Adipocyte (in vitro differentiated cells): ENCODE data around the gene KIRREL3.

ENCODE experiments used
- DNase-seq: peaks from one replicate; pipeline ENCODE4 v3.0.0-alpha.2; 2015; ENCODE audit warnings: low read depth
- H3K27me3 ChIP-seq: replicated peaks from 2 replicates; pipeline ENCODE4 v1.7.0; 2013; ENCODE audit warnings: mild to moderate bottlenecking, low read length, moderate library complexity; ENCODE audit not compliant: control insufficient read depth, insufficient read depth
- H3K36me3 ChIP-seq: 2 replicates; pipeline ENCODE4 v1.7.0; 2013; ENCODE audit warnings: low read length, mild to moderate bottlenecking, moderate library complexity; ENCODE audit not compliant: control insufficient read depth, insufficient read depth, severe bottlenecking
- H3K4me1 ChIP-seq: 2 replicates; pipeline ENCODE4 v1.7.0; 2013; ENCODE audit warnings: mild to moderate bottlenecking, low read length, moderate library complexity; ENCODE audit not compliant: control insufficient read depth, insufficient read depth
- H3K4me3 ChIP-seq: 2 replicates; pipeline ENCODE4 v1.7.0; 2013; ENCODE audit warnings: mild to moderate bottlenecking, low read length, moderate library complexity
- H3K9ac ChIP-seq: 2 replicates; pipeline ENCODE4 v1.7.0; 2013; ENCODE audit warnings: mild to moderate bottlenecking, low read length, moderate library complexity
- H3K9me3 ChIP-seq: 2 replicates; pipeline ENCODE4 v1.7.0; 2013; ENCODE audit warnings: mild to moderate bottlenecking, low read length, moderate library complexity; ENCODE audit not compliant: control insufficient read depth

The KIRREL3 gene

DNA sequence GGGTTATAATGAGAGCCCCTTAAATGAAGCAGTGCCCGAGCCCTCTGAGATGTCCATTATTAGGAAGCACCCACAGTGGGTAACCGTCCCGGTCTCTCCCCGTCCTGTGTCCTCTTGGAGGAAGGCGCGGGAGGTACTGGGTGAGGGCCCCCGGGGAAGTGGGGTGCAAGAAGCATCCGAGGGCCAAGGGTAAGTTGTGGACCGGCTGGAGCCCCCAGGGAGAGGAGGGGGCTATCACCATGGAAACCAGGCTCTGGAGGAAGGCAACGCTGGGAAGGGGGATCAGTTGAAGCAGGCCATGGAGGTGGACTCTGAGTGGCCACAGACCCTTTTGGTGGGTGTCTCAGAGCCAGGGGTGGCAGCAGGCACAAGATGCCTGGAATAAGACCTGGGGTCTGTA is 471.5 kb downstream of the KIRREL3 start:
- DNase-seq: no peak
- no peak overlapping the region for H3K9ac ChIP-seq
- no peaks in the 10 kb centered on the region for H3K36me3 ChIP-seq

DNA sequence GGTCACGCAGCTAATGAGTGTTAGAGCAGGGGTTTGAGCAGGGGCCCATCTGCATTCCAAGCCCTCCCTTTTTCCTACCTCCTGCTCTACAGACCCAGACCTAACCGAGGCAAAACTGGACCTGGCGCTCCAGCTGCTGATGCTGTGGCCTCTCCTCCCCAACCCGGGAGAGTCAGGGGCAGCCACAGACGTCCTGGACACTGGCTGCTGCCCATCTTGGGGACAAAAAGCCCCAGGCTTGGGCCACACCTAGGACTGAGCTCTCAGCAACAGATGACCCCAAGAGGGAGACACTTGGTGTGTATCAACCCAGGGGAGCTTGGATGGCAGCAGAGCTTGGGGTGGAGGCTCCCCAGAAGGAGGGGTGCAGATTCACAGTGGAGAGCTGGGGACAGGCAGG is 472.5 kb downstream of the KIRREL3 start:
- no peak overlapping the region for H3K9ac ChIP-seq
- H3K4me1 ChIP-seq: no peaks in the 10 kb centered on the region
- no peak overlapping the region for H3K4me3 ChIP-seq
- H3K9me3 ChIP-seq: no peaks in the 10 kb centered on the region
- peaks cover 24% of the 10 kb centered on the region for H3K27me3 ChIP-seq
- no peaks in the 10 kb centered on the region for H3K36me3 ChIP-seq
- no peak for DNase-seq

More for the DNA sequence above, 471.5 kb downstream of the KIRREL3 start:
- H3K4me1 ChIP-seq: no peaks in the 10 kb centered on the region
- H3K9me3 ChIP-seq: no peaks in the 10 kb centered on the region
- no peak overlapping the region for H3K4me3 ChIP-seq
- H3K27me3 ChIP-seq: peaks cover 25% of the 10 kb centered on the region

DNA sequence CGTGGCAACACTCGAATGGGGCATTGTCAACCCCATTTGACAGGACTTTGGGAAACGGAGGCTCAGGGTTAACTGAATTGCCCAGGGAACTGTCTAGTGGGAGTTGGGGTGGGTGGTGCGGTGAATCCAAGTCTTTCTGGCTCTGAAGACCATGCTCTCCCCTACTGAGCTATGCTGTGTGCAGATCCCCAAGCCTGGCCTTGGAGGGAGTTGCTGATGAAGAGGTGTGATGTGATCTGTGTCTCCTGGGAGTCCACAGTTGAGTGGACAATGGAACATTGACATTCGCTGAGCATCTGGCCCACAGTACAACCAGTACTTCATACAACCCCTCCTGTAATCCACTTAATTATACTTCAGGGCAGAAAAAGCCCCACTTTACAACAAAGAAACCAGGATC is 472.9 kb downstream of the KIRREL3 start:
- no peak for DNase-seq
- H3K36me3 ChIP-seq: no peaks in the 10 kb centered on the region
- no peak overlapping the region for H3K9ac ChIP-seq
- H3K4me3 ChIP-seq: no peak overlapping the region
- H3K27me3 ChIP-seq: peaks cover 24% of the 10 kb centered on the region
- H3K9me3 ChIP-seq: no peaks in the 10 kb centered on the region
- no peaks in the 10 kb centered on the region for H3K4me1 ChIP-seq

DNA sequence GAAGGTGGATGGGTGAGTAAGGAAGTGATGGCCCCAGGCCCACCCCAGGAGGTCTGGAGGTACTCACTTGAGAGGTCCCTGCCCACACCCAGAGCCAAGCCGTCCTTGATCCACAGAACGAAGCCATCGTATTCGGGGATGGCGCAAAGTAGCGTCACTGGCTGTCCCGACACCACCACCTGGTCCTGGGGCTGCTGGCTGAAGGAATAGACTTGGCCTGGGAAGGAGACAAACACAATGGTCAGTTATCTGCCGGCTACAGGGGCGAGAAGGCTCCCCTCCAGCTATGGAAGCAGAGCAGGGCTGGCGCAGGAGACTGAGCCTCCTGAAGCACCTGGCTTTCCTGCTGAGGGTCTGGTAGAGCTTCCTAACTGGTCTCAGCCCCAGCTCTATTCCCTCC is 474.1 kb downstream of the KIRREL3 start:
- DNase-seq: no peak
- Histone ChIP-seq H3K9me3 (no peaks in the 10 kb centered on the region), H3K36me3 (no peaks in the 10 kb centered on the region), H3K4me3 (no peak overlapping the region), H3K9ac (no peak overlapping the region), H3K27me3 (peaks cover 24% of the 10 kb centered on the region), H3K4me1 (no peaks in the 10 kb centered on the region)

DNA sequence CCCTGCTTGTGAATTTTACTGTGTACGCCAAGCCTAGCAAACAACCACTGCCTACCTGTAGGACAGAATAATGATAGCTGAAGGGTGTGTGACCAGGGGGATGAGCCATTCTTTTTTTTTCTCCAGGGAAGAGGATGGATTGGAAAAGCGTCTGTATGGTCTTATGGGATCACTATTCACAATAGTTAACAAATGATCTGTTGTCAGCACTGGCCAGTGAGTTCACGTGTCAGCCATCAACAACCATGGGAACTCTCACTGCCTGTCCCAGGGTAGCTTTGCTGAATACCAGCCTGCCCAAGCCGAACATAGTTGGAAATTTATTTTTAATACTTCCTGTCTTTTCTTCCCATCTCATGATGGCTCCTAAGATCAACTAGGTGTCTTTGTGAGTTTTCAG is 474.9 kb downstream of the KIRREL3 start:
- Histone ChIP-seq H3K9ac (no peak overlapping the region), H3K4me1 (no peaks in the 10 kb centered on the region), H3K4me3 (no peak overlapping the region), H3K36me3 (no peaks in the 10 kb centered on the region), H3K27me3 (peaks cover 24% of the 10 kb centered on the region), H3K9me3 (no peaks in the 10 kb centered on the region)
- no peak for DNase-seq

DNA sequence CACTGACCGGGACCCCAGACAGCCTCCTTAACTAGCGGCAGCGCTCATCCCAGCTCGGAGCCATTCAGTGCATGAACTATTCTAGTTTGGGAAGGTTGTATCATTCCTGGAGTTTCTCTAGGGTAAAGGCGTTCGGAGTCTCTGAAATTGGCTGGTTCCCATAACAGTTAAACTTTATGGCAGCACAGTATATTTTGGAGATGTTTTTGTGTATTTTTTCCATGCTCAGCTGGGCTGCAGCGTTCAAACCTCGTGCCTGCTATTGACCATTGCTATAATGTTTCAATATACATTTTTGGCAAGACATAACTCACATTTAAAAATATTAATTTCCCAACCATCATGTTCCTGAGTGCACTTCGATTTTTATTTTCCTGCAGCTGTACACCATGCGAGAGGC is 475.4 kb downstream of the KIRREL3 start:
- Histone ChIP-seq H3K4me3 (no peak overlapping the region), H3K9ac (no peak overlapping the region), H3K27me3 (peaks cover 24% of the 10 kb centered on the region), H3K9me3 (no peaks in the 10 kb centered on the region), H3K4me1 (no peaks in the 10 kb centered on the region), H3K36me3 (no peaks in the 10 kb centered on the region)
- DNase-seq: no peak

DNA sequence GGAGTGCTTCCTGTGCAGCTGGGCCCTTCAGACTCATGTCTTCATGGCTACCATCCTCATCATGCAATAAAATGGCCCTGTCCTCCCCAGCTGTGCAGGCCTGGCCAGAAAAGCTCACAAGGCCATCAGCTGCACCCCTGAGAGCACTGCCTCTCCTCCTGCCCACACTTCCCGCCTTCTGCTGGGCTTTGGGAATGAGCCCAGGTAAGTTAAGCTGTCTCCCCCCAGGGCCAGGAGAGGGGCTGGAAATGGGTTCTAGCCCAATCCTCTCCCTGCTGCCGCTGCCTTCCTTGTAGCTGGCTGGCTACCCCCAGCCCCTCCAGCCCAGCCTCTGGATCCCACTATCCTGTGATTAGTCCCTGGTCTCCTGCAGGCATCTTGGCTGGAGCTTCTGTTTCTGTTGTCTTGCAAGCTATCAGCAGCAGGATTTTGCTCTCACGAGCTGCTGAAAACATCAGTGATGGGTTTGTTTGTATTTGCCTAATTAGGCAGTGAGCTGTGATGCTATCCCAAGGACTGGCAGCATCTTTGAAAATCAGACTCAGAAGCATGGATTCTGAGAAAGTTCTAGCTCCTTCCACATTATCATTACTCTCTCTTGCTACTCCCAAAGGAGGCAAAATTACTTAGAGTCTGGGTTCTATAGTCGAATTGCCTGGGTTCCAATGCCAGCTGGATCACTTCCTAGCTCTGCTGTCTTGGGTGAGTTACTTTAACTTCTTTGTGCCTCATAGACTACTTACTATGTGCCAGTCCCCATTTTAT is 476.9 kb downstream of the KIRREL3 start:
- Histone ChIP-seq H3K9me3 (no peaks in the 10 kb centered on the region), H3K4me3 (no peak overlapping the region), H3K9ac (no peak overlapping the region), H3K4me1 (no peaks in the 10 kb centered on the region), H3K36me3 (no peaks in the 10 kb centered on the region), H3K27me3 (peaks cover 27% of the 10 kb centered on the region)
- no peak for DNase-seq

DNA sequence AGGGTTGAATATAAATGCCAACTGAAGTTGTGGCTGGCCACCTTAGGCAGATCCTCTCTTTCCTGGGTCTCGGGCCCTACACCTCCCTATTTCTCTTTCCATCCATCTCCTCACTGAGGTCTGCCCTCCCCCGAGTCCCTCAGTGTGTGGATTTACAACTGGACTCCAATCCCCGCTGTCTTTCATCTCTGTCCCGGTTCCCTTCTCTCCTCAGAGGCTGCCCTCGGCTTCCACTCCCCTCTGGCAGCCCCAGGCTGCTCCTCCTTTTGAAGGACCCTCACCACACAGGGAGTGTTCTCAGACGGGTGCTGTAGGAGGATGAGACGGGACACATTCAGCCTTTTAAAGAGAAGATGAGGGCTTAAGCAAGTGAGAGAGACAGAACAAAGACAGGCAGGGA is 478.0 kb downstream of the KIRREL3 start:
- no peak for DNase-seq
- Histone ChIP-seq H3K9me3 (no peaks in the 10 kb centered on the region), H3K36me3 (no peaks in the 10 kb centered on the region), H3K4me3 (no peak overlapping the region), H3K27me3 (peaks cover 37% of the 10 kb centered on the region), H3K9ac (no peak overlapping the region), H3K4me1 (no peaks in the 10 kb centered on the region)

DNA sequence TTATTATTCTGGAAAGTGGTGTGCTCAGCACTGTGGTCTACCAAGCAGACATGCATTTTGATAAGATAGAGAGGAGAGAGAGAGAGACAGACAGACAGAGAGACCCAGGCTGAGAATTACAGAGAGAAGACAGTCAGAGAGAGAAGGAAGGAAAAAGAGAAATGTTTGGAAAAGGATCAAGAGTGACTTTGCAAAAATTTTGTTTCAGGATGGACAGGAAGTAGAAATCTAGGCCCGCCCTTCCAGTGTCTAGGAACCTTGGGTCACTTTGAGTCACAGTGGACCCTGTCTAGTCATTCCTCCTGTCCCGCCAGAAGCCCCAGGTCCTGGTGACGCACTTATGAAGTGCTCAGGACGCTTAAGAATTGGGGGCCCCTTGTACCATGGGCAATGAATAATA is 478.4 kb downstream of the KIRREL3 start:
- no peak for DNase-seq
- Histone ChIP-seq H3K27me3 (peaks cover 40% of the 10 kb centered on the region), H3K9ac (no peak overlapping the region), H3K4me3 (no peak overlapping the region), H3K9me3 (no peaks in the 10 kb centered on the region), H3K36me3 (no peaks in the 10 kb centered on the region), H3K4me1 (no peaks in the 10 kb centered on the region)

DNA sequence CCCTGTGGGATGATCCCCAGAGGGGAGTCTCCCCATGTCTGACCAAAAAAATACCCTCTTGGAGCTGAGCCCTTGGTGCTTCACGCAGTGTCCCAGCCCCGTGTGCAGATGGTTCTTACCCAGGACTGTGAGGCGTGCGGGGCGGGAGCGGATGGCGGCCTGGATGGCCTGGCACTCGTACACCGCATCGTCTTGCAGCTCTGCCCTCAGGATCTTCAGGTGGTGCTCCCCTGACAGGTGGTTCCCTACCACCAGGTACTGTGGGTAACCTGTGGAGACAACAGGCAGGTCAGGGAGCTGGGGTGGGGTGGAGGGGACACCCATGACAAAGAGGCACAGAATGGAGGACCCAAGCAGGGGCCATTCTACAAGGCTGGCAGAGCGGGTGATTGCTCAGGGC is 479.4 kb downstream of the KIRREL3 start:
- no peaks in the 10 kb centered on the region for H3K36me3 ChIP-seq
- H3K4me3 ChIP-seq: no peak overlapping the region
- no peak for DNase-seq
- H3K27me3 ChIP-seq: peaks cover 36% of the 10 kb centered on the region
- H3K9me3 ChIP-seq: no peaks in the 10 kb centered on the region
- H3K4me1 ChIP-seq: no peaks in the 10 kb centered on the region
- no peak overlapping the region for H3K9ac ChIP-seq

DNA sequence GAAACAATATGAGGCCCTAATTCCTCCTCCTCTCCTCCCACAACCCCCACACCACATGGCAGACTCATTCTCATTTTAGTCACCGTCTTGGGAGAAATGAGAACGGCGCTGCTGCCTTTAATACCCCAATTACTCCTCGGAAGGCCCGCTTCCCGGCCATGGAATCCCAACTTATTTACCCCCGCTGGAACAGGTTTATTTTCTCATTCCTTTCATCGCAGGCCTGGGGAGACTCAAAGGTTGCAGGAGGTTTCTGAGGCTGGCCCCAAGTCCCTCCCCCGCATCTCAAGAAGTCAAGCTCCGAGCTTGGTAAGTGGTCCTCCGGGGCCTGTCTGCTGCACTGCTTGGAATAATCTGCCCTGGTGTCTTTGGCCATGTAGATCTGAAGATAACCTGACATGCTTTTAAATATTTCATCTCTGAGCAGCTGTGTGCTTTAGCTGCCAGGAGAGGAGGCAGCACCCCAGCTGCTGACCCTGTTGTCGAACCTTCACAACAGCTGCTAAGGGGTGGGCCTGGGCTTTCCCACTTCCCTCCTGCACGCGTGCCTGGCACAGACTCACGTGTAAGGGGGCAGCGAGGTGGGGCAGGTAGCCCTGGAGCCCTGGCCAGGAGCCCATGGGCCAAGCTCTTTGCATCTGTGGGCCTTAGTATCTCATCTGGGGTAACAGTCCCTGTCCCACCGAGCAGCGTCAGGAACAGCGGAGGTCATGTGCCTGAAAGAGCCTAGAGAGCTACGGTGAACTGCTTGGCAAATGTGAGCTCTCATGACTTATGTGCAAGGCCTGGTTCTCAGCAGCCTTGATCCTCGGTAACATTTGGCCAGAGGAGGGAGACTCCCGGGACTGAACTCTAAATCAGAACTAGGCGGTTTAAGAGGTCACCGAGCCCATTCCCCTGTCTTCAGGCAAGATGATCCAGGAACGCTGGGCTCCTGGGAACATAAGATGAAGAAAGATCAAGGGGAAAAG is 480.5 kb downstream of the KIRREL3 start:
- no peaks in the 10 kb centered on the region for H3K36me3 ChIP-seq
- no peaks in the 10 kb centered on the region for H3K9me3 ChIP-seq
- no peak overlapping the region for H3K4me3 ChIP-seq
- H3K9ac ChIP-seq: no peak overlapping the region
- H3K27me3 ChIP-seq: peaks cover 30% of the 10 kb centered on the region
- no peaks in the 10 kb centered on the region for H3K4me1 ChIP-seq
- DNase-seq: no peak
